Measurements from ENCODE around the gene C1orf105.

- no peak for TF ChIP-seq POU2F2 (IDR thresholded peaks at IDR 0.05; ENCODE audit: low read depth, low read length)
- TF ChIP-seq POLR2AphosphoS5 (IDR thresholded peaks at IDR 0.05; ENCODE audit: low read depth, low read length), result no peak
- TF ChIP-seq TAF1 (IDR thresholded peaks at IDR 0.05; ENCODE audit: low read depth, low read length), result no peak
- no peak for TF ChIP-seq POLR2A (IDR thresholded peaks at IDR 0.05; ENCODE audit: low read depth, low read length)
- TF ChIP-seq SPI1 (IDR thresholded peaks at IDR 0.05; ENCODE audit: low read depth, low read length), result no peak
Observed at GRCh38 chr1:172465617-172466016, 45.1 kb downstream of the C1orf105 start.

All from GM12891 (cell line).